ENCODE data around the gene F2R. TPM values are rescaled to one million over a fixed set of nuclear protein-coding genes. Genes with fewer than 3 reads are reported as not detected.

F2R gene
- total and polyA plus RNA-seq, 2 donors (not counting 3 experiments of a cell fraction or from before 2014, with no cell fraction given) = 342 to 599 TPM

- peak; percentile 23 for DNase-seq (ENCODE audit: low read depth, low spot score)
- ChIA-PET CTCF (interaction anchor here (0.7 to 7.1 kb wide), 12 partner anchors 14 to 106 kb away, joined by 3 to 41 read pairs (median 4); partner anchors contain the start of gene F2R), POLR2A (interaction anchor here (1.1 kb wide), 1 partner anchor 101 kb away, joined by 3 read pairs; no protein-coding TSS in a partner anchor)
- Histone ChIP-seq H3K9me3 (replicated peaks; ENCODE audit: control insufficient read depth, insufficient read depth, low read length) (no peaks in the 10 kb centered on the region), H3K9ac (replicated peaks; ENCODE audit: extremely low read depth, insufficient read depth, low read length) (peak overlapping the region; percentile 65), H2AFZ (ENCODE audit: low read depth, low read length) (no peak overlapping the region), H4K20me1 (replicated peaks; ENCODE audit: control insufficient read depth, extremely low read depth, insufficient read depth, low read length) (no peaks in the 10 kb centered on the region), H3K4me3 (replicated peaks in 1 of 3; ENCODE audit: insufficient read depth in 1 of 3, low read depth in 1 of 3, low read length in 3 of 3) (no peak overlapping the region), H3K4me2 (ENCODE audit: insufficient read depth, low read length) (peak overlapping the region; percentile 52), H3K9me1 (replicated peaks; ENCODE audit: control insufficient read depth, extremely low read depth, insufficient read depth, low read length) (no peaks in the 10 kb centered on the region), H3K27ac (ENCODE audit: insufficient read depth, low read depth, low read length) (peak overlapping the region; percentile 91), H3K4me1 (ENCODE audit: control insufficient read depth, extremely low read depth, insufficient read depth, low read length) (peaks cover 65% of the 10 kb centered on the region), H3K27me3 (ENCODE audit: control insufficient read depth in 2 of 2, insufficient read depth in 2 of 2, low read length in 2 of 2) (no peaks in the 10 kb centered on the region), H3K36me3 (ENCODE audit: control insufficient read depth in 2 of 2, extremely low read depth in 1 of 2, insufficient read depth in 2 of 2, low read length in 2 of 2) (no peaks in the 10 kb centered on the region), H3K79me2 (ENCODE audit: control insufficient read depth, insufficient read depth, low read length) (no peaks in the 10 kb centered on the region)
- no peak for FAIRE-seq
- no TSS peak for BruUV-seq (replicated peaks)
- no peak for TF ChIP-seq GATA2 (IDR thresholded peaks at IDR 0.05; ENCODE audit: insufficient read depth, insufficient read length, low read depth, low read length)
- TF ChIP-seq, protein P1, sequence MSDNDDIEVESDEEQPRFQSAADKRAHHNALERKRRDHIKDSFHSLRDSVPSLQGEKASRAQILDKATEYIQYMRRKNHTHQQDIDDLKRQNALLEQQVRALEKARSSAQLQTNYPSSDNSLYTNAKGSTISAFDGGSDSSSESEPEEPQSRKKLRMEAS (IDR thresholded peaks at IDR 0.05; ENCODE audit: insufficient read depth, insufficient read length) = no peak
- no peak for TF ChIP-seq FOS (IDR thresholded peaks at IDR 0.05; ENCODE audit: borderline replicate concordance, insufficient read depth, low read length)
- TF ChIP-seq, protein P2, sequence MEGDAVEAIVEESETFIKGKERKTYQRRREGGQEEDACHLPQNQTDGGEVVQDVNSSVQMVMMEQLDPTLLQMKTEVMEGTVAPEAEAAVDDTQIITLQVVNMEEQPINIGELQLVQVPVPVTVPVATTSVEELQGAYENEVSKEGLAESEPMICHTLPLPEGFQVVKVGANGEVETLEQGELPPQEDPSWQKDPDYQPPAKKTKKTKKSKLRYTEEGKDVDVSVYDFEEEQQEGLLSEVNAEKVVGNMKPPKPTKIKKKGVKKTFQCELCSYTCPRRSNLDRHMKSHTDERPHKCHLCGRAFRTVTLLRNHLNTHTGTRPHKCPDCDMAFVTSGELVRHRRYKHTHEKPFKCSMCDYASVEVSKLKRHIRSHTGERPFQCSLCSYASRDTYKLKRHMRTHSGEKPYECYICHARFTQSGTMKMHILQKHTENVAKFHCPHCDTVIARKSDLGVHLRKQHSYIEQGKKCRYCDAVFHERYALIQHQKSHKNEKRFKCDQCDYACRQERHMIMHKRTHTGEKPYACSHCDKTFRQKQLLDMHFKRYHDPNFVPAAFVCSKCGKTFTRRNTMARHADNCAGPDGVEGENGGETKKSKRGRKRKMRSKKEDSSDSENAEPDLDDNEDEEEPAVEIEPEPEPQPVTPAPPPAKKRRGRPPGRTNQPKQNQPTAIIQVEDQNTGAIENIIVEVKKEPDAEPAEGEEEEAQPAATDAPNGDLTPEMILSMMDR (IDR thresholded peaks at IDR 0.05; ENCODE audit: extremely low read depth in 1 of 2, insufficient read depth in 1 of 2, low read depth in 1 of 2, low read length in 2 of 2) = no peak
- TF ChIP-seq POLR2AphosphoS5 (IDR thresholded peaks at IDR 0.05; ENCODE audit: insufficient read depth, low read depth, low read length) = no peak
- TF ChIP-seq MYC (IDR thresholded peaks at IDR 0.05; ENCODE audit: low read depth, low read length) = no peak
- TF ChIP-seq POLR2A (IDR thresholded peaks at IDR 0.05; ENCODE audit: low read depth, low read length) = no peak
- TF ChIP-seq JUN (IDR thresholded peaks at IDR 0.05; ENCODE audit: borderline replicate concordance, insufficient read depth, insufficient read length, low read depth) = no peak
- TF ChIP-seq EZH2 (IDR thresholded peaks at IDR 0.05; ENCODE audit: borderline replicate concordance, low read depth, low read length, severe bottlenecking) = no peak
- intact Hi-C loops (cut with micrococcal nuclease) = no loop called here
- dilution Hi-C loops (cut with MboI; ENCODE audit: extremely low pct_ligation_motif_present, low sequenced_read_pairs) = loop anchor here (25.0 kb wide), 1 partner anchor 122 kb away; the partner anchor contains the start of gene F2RL1
Measured at GRCh38 chr5:76690037-76690679, 25.8 kb upstream of the F2R start.

Data from endothelial cell of umbilical vein (primary cell).